Daoy (cell line): ENCODE measurements around the gene FHIP1B. TPM values are rescaled to one million over a fixed set of nuclear protein-coding genes. Genes with fewer than 3 reads are reported as not detected.
A peak's percentile ranks its signal among the peaks of the same experiment; 100 is the strongest.
"Not testable (repeated sequence)": the region's sequence is repeated elsewhere in the genome, so short reads cannot be mapped to it uniquely, and the experiment has no call there.

Source experiments
- DNase-seq: peaks from one replicate; pipeline ENCODE4 v3.0.0-alpha.2; 2015; ENCODE audit warnings: low read depth
- total RNA-seq: library from RNA; depleted of rRNA; stranded (reverse); fragments of >200 nt; shearing (Covaris generic); gene quantifications from 2 replicates; pipeline ENCODE4 v1.2.3, GENCODE V29; 2014; rRNA removed

The FHIP1B gene
- total RNA-seq, result 10.6 and 14.9 TPM in 2 replicates

GRCh38 chr11:6234387-6235107 lies at the start of gene FHIP1B:
Gene FHIP1B, minus strand, starts transcription at chr11:6234636. Its CDS starts 10,120 bp downstream, at chr11:6224516.
- DNase-seq, result peak; percentile 99

- DNase-seq, result no peak
Measured at GRCh38 chr11:6283453-6284023, 49.1 kb upstream of the FHIP1B start.

GRCh38 chr11:6280809-6281208 lies 46.4 kb upstream of the FHIP1B start:
- not testable (repeated sequence) for DNase-seq

- no peak for DNase-seq
Measured at GRCh38 chr11:6273188-6273587, 38.8 kb upstream of the FHIP1B start.

- no peak for DNase-seq
Measured at GRCh38 chr11:6271598-6271997, 37.2 kb upstream of the FHIP1B start.

DNA sequence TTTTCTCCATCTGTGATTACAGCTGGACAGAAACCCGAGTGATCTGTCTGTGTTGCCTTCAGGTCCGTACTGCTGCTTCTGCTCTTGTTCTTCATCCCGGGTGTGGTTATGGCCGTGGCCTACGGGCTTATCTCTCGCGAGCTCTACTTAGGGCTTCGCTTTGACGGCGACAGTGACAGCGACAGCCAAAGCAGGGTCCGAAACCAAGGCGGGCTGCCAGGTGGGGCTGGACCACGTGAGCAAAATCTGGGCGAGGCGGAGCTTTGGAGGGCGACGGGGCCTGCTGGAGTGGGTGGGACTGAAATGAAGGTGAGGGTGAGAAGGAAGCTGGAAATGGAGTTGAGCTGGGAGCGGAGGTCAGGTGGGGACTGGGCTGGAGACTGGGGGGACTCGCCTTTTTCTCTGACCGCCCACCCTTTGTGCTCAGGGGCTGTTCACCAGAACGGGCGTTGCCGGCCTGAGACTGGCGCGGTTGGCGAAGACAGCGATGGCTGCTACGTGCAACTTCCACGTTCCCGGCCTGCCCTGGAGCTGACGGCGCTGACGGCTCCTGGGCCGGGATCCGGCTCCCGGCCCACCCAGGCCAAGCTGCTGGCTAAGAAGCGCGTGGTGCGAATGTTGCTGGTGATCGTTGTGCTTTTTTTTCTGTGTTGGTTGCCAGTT lies 36.3 kb upstream of the FHIP1B start:
- DNase-seq, result no peak

GRCh38 chr11:6269994-6270393 lies 35.6 kb upstream of the FHIP1B start:
- no peak for DNase-seq

DNA sequence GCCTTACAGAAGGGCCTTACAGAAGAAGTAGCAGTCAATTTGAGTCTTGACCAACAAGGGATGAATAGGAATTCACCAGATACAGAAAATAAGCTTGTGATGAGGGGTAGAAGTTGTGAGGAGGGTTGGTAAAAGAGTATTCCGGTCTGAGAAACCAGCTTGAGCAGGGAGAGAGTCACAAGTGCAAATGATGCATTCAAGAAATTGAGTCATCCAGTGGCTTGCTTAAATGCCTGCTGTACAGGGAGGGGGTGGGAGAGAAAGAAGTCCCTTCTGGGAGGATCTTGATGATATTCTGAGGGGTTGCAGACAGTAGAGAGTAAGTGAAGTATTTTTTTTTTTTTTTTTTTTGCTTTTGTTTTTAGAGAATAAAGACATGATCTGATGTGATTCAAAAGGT lies 34.4 kb upstream of the FHIP1B start:
- no peak for DNase-seq

GRCh38 chr11:6263662-6264061 lies 29.2 kb upstream of the FHIP1B start:
- DNase-seq, result no peak

DNA sequence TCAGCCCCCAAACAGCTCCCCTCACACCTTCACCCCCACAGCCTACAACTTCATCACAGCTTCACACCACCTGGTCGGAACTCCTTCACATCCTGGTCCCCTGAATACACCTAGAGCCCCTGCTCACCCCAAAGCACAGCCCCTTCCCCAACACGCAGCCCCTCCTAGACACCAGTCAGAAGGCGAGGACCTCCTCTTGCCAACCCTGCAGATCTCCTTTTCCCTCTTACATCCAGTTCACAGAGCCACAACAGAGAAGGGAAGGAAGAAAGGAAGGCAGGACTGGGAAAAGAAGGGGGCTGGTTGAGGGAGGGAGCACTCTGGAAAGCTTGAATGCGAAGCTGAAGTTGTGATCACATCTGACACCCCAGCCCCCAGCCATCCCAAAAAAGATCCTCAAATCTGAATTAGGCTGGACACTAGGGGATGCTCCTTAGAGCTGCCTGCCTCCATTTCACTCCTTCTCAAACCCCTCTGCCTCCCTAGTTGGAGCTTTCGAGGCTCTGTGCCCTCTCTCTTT lies 25.8 kb upstream of the FHIP1B start:
- DNase-seq, result no peak

- DNase-seq, result no peak
Measured at GRCh38 chr11:6258571-6259081, 24.2 kb upstream of the FHIP1B start.

- no peak for DNase-seq
Measured at GRCh38 chr11:6258141-6258540, 23.7 kb upstream of the FHIP1B start.

DNA sequence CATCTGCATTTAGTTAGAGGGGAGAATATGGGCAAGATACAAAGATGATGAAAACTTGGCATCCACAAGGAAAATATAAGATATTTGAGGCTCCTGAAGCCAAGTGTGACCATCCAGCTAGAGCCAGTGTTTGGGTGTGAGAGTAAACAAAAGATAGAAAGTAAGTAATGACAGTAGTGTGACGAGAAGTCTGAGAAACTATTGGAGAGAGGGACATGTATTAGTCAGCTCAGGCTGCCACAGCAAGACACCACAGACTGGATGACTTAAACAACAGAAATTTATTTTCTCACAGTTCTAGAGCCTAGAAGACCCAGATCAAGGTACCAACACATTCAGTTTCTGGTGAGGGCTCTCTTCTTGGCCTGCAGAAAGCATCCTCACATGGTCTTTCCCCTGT lies 18.8 kb upstream of the FHIP1B start:
- DNase-seq, result no peak

DNA sequence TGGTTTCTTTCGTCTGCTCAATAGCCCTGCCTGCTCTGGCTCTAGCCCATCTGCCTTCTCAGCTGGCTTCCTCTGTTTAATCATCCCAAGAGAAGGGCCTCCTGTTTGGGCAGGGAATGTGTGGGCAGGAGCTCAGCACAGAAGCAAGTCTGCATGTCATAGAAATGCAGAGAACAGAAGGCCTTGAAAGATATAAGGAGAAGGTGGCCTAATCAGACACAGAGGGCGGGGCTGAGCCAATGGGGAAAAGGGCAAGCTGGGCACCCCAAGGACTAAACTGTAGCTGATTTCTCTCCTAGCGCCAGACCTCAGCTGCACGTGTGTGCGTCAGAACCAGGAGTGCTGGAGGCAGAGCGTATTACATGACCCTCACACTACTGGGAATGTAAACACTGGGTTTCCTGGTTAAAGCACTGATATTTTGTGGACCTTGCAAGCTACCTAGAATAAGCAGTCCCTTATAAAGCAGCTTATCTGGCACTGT lies 17.6 kb upstream of the FHIP1B start:
- no peak for DNase-seq

- peak; percentile 68 for DNase-seq
Measured at GRCh38 chr11:6251120-6251733, 16.8 kb upstream of the FHIP1B start.

- peak; percentile 88 for DNase-seq
Measured at GRCh38 chr11:6249770-6250555, 15.5 kb upstream of the FHIP1B start.

DNA sequence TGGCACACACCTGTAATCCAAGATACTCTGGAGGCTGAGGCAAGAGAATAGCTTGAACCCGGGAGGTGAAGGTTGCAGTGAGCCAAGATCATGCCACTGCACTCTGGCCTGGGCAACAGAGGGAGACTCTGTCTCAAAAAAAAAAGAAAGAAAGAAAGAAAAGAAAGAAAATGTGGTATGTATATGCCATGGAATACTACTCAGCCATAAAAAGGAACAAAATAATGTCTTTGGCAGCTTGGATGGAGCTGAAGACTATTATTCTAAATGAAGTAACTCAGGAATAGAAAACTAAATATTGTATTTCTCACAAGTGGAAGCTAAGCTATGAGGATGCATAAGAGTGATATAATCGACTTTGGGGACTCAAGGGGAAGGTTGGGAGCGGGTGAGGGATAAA lies 14.5 kb upstream of the FHIP1B start:
- DNase-seq, result not testable (repeated sequence)

DNA sequence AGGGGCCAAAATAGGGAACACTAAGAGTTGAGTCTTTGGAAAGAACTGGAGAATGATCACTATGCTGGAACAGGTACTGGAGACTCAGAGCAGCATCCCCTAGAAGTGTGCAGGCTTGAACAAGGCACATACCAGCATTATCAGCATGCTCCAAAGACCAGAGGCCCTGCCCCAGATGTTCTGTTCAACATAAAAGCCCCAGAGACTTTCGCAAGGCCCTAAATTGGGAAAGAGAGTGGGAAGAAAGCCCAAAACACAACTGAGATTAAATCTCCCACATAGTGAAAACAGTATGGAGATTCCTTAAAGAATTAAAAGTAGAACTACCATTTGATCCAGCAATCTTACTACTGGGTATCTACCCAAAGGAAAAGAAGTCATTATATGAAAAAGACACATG lies 13.8 kb upstream of the FHIP1B start:
- no peak for DNase-seq

GRCh38 chr11:6245536-6245935 lies 11.1 kb upstream of the FHIP1B start:
- DNase-seq, result no peak

DNA sequence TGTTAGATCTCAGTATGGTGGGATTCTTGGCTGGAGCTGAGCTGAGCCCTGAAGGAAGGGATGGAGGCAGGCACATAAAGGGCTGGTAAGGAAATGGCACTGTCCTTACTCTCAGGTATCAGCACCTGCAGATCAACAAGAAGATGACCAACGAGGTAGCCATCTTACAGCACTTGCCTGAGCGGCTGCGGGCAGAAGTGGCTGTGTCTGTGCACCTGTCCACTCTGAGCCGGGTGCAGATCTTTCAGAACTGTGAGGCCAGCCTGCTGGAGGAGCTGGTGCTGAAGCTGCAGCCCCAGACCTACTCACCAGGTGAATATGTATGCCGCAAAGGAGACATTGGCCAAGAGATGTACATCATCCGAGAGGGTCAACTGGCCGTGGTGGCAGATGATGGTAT lies 6.9 kb upstream of the FHIP1B start:
- DNase-seq, result no peak

DNA sequence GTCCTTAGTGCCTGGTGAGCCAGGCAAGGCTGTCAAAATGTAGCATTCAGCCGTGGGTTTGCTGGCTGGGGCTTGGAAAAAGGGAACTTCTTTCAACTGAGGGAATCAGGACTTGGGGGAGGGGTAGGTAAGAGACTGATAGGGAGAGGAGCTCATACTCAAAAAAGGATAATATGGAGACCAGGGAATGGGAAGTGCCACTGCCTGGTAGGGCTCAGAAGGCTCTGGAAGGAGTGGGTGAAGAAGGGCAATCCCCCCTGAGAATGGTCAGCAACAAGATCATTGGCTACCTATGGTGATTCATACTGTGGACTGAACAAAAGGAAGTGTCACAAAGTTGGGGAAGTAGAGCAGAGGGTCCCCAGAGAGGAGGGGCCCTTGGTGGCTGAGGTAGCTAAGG lies 6.3 kb upstream of the FHIP1B start:
- DNase-seq, result no peak
